D721Med (cell line): ENCODE results near the gene OR2L8.

Experiments
- DNase-seq: peaks from one replicate; pipeline ENCODE4 v3.0.0; 2011; ENCODE audit warnings: low spot score; ENCODE audit not compliant: insufficient read length
- FAIRE-seq: peaks from 2 replicates; lab custom pipeline; 2011; peaks lifted over from hg19 to GRCh38; lab: Jason Lieb, UNC
- CTCF ChIP-seq: IDR thresholded peaks from 2 replicates; pipeline ENCODE4 v1.5.1; 2012; ENCODE audit warnings: mild to moderate bottlenecking, control low read depth; ENCODE audit not compliant: insufficient read depth; ENCODE audit errors: missing control alignments

The OR2L8 gene

GRCh38 chr1:247914941-247915662 is 33.6 kb upstream of the OR2L8 start:
- no peak for TF ChIP-seq CTCF
- no peak for FAIRE-seq
- DNase-seq: no peak

GRCh38 chr1:247919952-247920351 is 28.7 kb upstream of the OR2L8 start, which contains the start of gene OR2T8:
TSS of gene OR2T8 (plus strand) at chr1:247920252. CDS start at chr1:247921018, 766 bp downstream.
- FAIRE-seq (no peak), DNase-seq (no peak)
- TF ChIP-seq CTCF: no peak

GRCh38 chr1:247923941-247924340 is 24.7 kb upstream of the OR2L8 start:
- FAIRE-seq: no peak
- no peak for DNase-seq
- TF ChIP-seq CTCF: no peak

- DNase-seq: no peak
- TF ChIP-seq CTCF: no peak
- FAIRE-seq: peak; percentile 48
Observed at GRCh38 chr1:247924868-247925267, 23.8 kb upstream of the OR2L8 start, which contains the start of gene OR2AJ1. TSS of gene OR2AJ1 (plus strand) at chr1:247924889. CDS start at chr1:247933769, 8,880 bp downstream.

- FAIRE-seq: no peak
- DNase-seq: no peak
- no peak for TF ChIP-seq CTCF
Observed at GRCh38 chr1:247933989-247934388, 14.7 kb upstream of the OR2L8 start.

GRCh38 chr1:247935781-247936180 is 12.9 kb upstream of the OR2L8 start:
- FAIRE-seq: no peak
- TF ChIP-seq CTCF: no peak
- no peak for DNase-seq

- no peak for TF ChIP-seq CTCF
- DNase-seq: no peak
- FAIRE-seq: no peak
Observed at GRCh38 chr1:247936415-247936814, 12.2 kb upstream of the OR2L8 start.
